Pancreas (tissue), 10 donors: ENCODE measurements around the gene SLFNL1. TPM values are rescaled to one million over a fixed set of nuclear protein-coding genes. Genes with fewer than 3 reads are reported as not detected.

ENCODE experiments used
- ATAC-seq, 4 donors: fragments of 200-7000 bp; cut with Tn5 transposase; one replicate each; pipeline versions ENCODE4 v1.8.0 to v1.9.1; 2020; ENCODE audit warnings: mild to moderate bottlenecking in 4 of 4, moderate library complexity in 4 of 4
- DNase-seq, 6 donors: peaks; one replicate each; pipeline ENCODE4 v3.0.0-alpha.2; 2020
- FAIRE-seq: peaks from 2 replicates; lab custom pipeline; 2012; peaks lifted over from hg19 to GRCh38; lab: Jason Lieb, UNC
- H3K27ac ChIP-seq, 4 donors: fragments of 200-600 bp; sonication (generic); 1 replicate in 3 of 4; 2 replicates in 1 of 4; pipeline versions ENCODE4 v1.5.0 to v1.8.0; 2020
- H3K27me3 ChIP-seq, 4 donors: fragments of 200-600 bp; one replicate each; pipeline ENCODE4 v1.8.0; 2021
- H3K36me3 ChIP-seq, 3 donors: fragments of 200-600 bp; sonication (generic) in 1 of 3; one replicate each; pipeline versions ENCODE4 v1.5.0 to v1.8.0; 2020 to 2021
- H3K4me1 ChIP-seq, 3 donors: fragments of 200-600 bp; one replicate each; pipeline ENCODE4 v1.8.0; 2021
- H3K4me3 ChIP-seq, 4 donors: fragments of 200-600 bp; sonication (generic) in 2 of 4; one replicate each; pipeline versions ENCODE4 v1.5.0 to v1.8.0; 2020 to 2021
- H3K9me3 ChIP-seq, 4 donors: fragments of 200-600 bp; one replicate each; pipeline ENCODE4 v1.8.0; 2021
- CTCF ChIP-seq, 4 donors: fragments of 200-600 bp; sonication (generic) in 3 of 4; IDR thresholded peaks; one replicate each; pipeline versions ENCODE4 v1.5.0 to v1.8.0; 2021; ENCODE audit warnings: antibody characterized with exemption in 4 of 4
- WGBS, 2 donors: extraction: QIAGEN DNeasy Blood & Tissue Kit; methylation state at CpG; one replicate each; pipeline ENCODE4 v1.1.7; 2013; 5-methylcytosine and 5-hydroxymethylcytosine counted together
- intact Hi-C, 3 donors: fragments of 100-400 bp; cut with DNase I; formaldehyde crosslinking; loops; one replicate each; pipeline versions ENCODE4 v1.11.1 to v1.14.2; 2022
- polyA plus RNA-seq, 2 donors: library from polyadenylated mRNA; stranded (reverse); fragments of 200-250 nt; gene quantifications; one replicate each; pipeline ENCODE4 v1.2.3, GENCODE V29; 2013
- total RNA-seq, 6 donors: library from RNA; stranded (reverse); fragmentation: NEBNext Ultra II Directional in 4 of 6; extraction: Animal tissue kit (Norgen Biotek cat#: 25700) in 4 of 6; gene quantifications; one replicate each; pipeline versions ENCODE4 v1.2.1 to v1.2.4, GENCODE V29; 2021 to 2023
- donor health status: healthy with polysubstance abuse.
- donor health status: DM: no; HTN: no; CAD: no; lungs with moderate emphysema.
- donor health status: DM: no; HTN: no; CAD: no.
- donor health status: control.
- donor health status: control.
- donor health status: Bipolar disorder and iron deficiency.
- donor health status: DM: yes; HTN: yes; CAD: no.
- donor health status: DM: no; HTN: no; CAD: no.
- donor health status: DM: no; HTN: no; CAD: no.
- donor health status: DM: yes; HTN: yes; CAD: no.

Gene SLFNL1
- total and polyA plus RNA-seq, 8 donors, result 0.18 to 1.4 (median 0.46) TPM

- peaks cover 0 to 1% (median 0%) of the 10 kb centered on the region in 3 donors for H3K36me3 ChIP-seq
- intact Hi-C loops, result no loop called here
- peaks cover 12 to 39% (median 36%) of the 10 kb centered on the region in 3 donors for H3K4me1 ChIP-seq
- no peak for TF ChIP-seq CTCF (IDR thresholded peaks at IDR 0.05)
- H3K27ac ChIP-seq, result no peak overlapping the region
- DNase-seq (no peak), FAIRE-seq (no peak), ATAC-seq (no peak)
- H3K9me3 ChIP-seq, result no peaks in the 10 kb centered on the region
- H3K4me3 ChIP-seq, result no peak overlapping the region
- WGBS, 2 donors, result 96 to 99% methylated on average over 2 of the region's 2 CpGs
- no peaks in the 10 kb centered on the region for H3K27me3 ChIP-seq
Measured at GRCh38 chr1:40984066-40984465, 37.5 kb downstream of the SLFNL1 start.

- 89 to 96% methylated on average over 1 of the region's 1 CpG for WGBS, 2 donors
- Histone ChIP-seq H3K4me1 (peaks cover 12 to 37% (median 36%) of the 10 kb centered on the region in 3 donors), H3K36me3 (no peaks in the 10 kb centered on the region), H3K27ac (no peak overlapping the region), H3K9me3 (no peaks in the 10 kb centered on the region), H3K4me3 (no peak overlapping the region), H3K27me3 (no peaks in the 10 kb centered on the region)
- no peak for ATAC-seq
- no peak for TF ChIP-seq CTCF (IDR thresholded peaks at IDR 0.05)
- no peak for DNase-seq
- intact Hi-C loops, result no loop called here
- no peak for FAIRE-seq
Measured at GRCh38 chr1:40983286-40983685, 38.2 kb downstream of the SLFNL1 start.

- FAIRE-seq (no peak), DNase-seq (no peak), ATAC-seq (no peak)
- Histone ChIP-seq H3K27me3 (no peaks in the 10 kb centered on the region), H3K36me3 (no peaks in the 10 kb centered on the region), H3K4me1 (peaks cover 12 to 32% (median 31%) of the 10 kb centered on the region in 3 donors), H3K4me3 (no peak overlapping the region), H3K9me3 (no peaks in the 10 kb centered on the region), H3K27ac (no peak overlapping the region)
- no peak for TF ChIP-seq CTCF (IDR thresholded peaks at IDR 0.05)
- WGBS, 2 donors, result 24 to 34% methylated on average over 1 of the region's 1 CpG
- intact Hi-C loops, result no loop called here
Measured at GRCh38 chr1:40982721-40983120, 38.8 kb downstream of the SLFNL1 start.

GRCh38 chr1:40981691-40982448 lies 39.7 kb downstream of the SLFNL1 start:
- intact Hi-C loops, result no loop called here
- H3K27ac ChIP-seq, result no peak overlapping the region
- peaks cover 9 to 23% (median 23%) of the 10 kb centered on the region in 3 donors for H3K4me1 ChIP-seq
- H3K4me3 ChIP-seq, result peak overlapping the region in 1 of 4 donors; percentile 1
- H3K36me3 ChIP-seq, result no peaks in the 10 kb centered on the region
- ATAC-seq (no peak), DNase-seq (no peak), FAIRE-seq (no peak)
- TF ChIP-seq CTCF (IDR thresholded peaks at IDR 0.05), result no peak
- 73 to 80% methylated on average over 14 of the region's 14 CpGs for WGBS, 2 donors
- no peaks in the 10 kb centered on the region for H3K27me3 ChIP-seq
- no peaks in the 10 kb centered on the region for H3K9me3 ChIP-seq
